Neural progenitor cell (in vitro differentiated cells): Measurements from ENCODE around the gene PSENEN. TPM values are rescaled to one million over a fixed set of nuclear protein-coding genes. Genes with fewer than 3 reads are reported as not detected.

Experiments
- DNase-seq: peaks from one replicate; pipeline ENCODE4 v3.0.0-alpha.2; 2016; ENCODE audit warnings: low spot score
- H2AFZ ChIP-seq: fragments of 200-600 bp; sonication (generic); replicated peaks from 2 replicates; pipeline ENCODE4 v1.6.1; 2016; ENCODE audit warnings: antibody characterized with exemption
- H3F3A ChIP-seq: fragments of 200-600 bp; sonication (generic); 2 replicates; pipeline ENCODE4 v1.6.1; 2016; ENCODE audit warnings: antibody characterized with exemption, low read depth
- H3K27ac ChIP-seq: fragments of 200-600 bp; sonication (generic); 2 replicates; pipeline ENCODE4 v1.5.1; 2016; ENCODE audit warnings: mild to moderate bottlenecking
- H3K27me3 ChIP-seq: fragments of 200-600 bp; sonication (generic); 2 replicates; pipeline ENCODE4 v1.6.1; 2016; ENCODE audit warnings: mild to moderate bottlenecking, moderate library complexity
- H3K36me3 ChIP-seq: fragments of 200-600 bp; sonication (generic); 2 replicates; pipeline ENCODE4 v1.5.1; 2016
- H3K4me1 ChIP-seq: fragments of 200-600 bp; sonication (generic); 2 replicates; pipeline ENCODE4 v1.6.1; 2016; ENCODE audit warnings: mixed run types
- H3K4me2 ChIP-seq: fragments of 200-600 bp; sonication (generic); 2 replicates; pipeline ENCODE4 v1.6.1; 2016
- H3K4me3 ChIP-seq: fragments of 200-600 bp; sonication (generic); 2 replicates; pipeline ENCODE4 v1.5.1; 2016
- H3K79me2 ChIP-seq: fragments of 200-600 bp; sonication (generic); 2 replicates; pipeline ENCODE4 v1.6.1; 2016; ENCODE audit warnings: low read depth
- H3K9ac ChIP-seq: fragments of 200-600 bp; sonication (generic); 2 replicates; pipeline ENCODE4 v1.6.1; 2016
- H3K9me3 ChIP-seq: fragments of 200-600 bp; sonication (generic); 2 replicates; pipeline ENCODE4 v1.5.1; 2016; ENCODE audit warnings: low read depth
- H4K20me1 ChIP-seq: fragments of 200-600 bp; sonication (generic); 2 replicates; pipeline ENCODE4 v1.6.1; 2016; ENCODE audit warnings: low read depth
- H3K27ac Mint-ChIP-seq: 3 replicates; pipeline ENCODE4 v1.8.0; 2021; ENCODE audit warnings: mixed read lengths
- H3K27me3 Mint-ChIP-seq: 2 replicates; pipeline ENCODE4 v1.8.0; 2022; ENCODE audit warnings: low read depth, mild to moderate bottlenecking, inconsistent platforms, moderate library complexity, mixed read lengths; ENCODE audit not compliant: insufficient read depth
- H3K36me3 Mint-ChIP-seq: 3 replicates; pipeline ENCODE4 v1.8.0; 2021; ENCODE audit warnings: mixed read lengths
- H3K4me1 Mint-ChIP-seq: 3 replicates; pipeline ENCODE4 v1.8.0; 2021; ENCODE audit warnings: mixed read lengths
- H3K4me3 Mint-ChIP-seq: 3 replicates; pipeline ENCODE4 v1.8.0; 2021; ENCODE audit warnings: mild to moderate bottlenecking, moderate library complexity, mixed read lengths
- H3K9me3 Mint-ChIP-seq: 3 replicates; pipeline ENCODE4 v1.8.0; 2020; ENCODE audit warnings: mixed read lengths
- EZH2 ChIP-seq: fragments of 200-600 bp; sonication (generic); IDR thresholded peaks from 2 replicates; pipeline ENCODE4 v1.6.1; 2017; ENCODE audit warnings: antibody characterized with exemption, mild to moderate bottlenecking, moderate library complexity
- EZH2phosphoT487 ChIP-seq: fragments of 200-600 bp; sonication (generic); IDR thresholded peaks from 2 replicates; pipeline ENCODE4 v1.6.1; 2017; ENCODE audit warnings: antibody characterized with exemption
- total RNA-seq: library from RNA; depleted of rRNA; stranded (reverse); fragments of >200 nt; gene quantifications from 2 replicates; pipeline ENCODE4 v1.2.3, GENCODE V29; 2015; ENCODE audit warnings: low replicate concordance
- TF ChIP-seq, protein P1 (sequence below): fragments of 200-600 bp; sonication (generic); IDR thresholded peaks from 2 replicates; pipeline ENCODE4 v1.5.1; 2017; ENCODE audit warnings: antibody characterized with exemption, mild to moderate bottlenecking

The PSENEN gene
- total RNA-seq, 1 donor from 2014 or later, result 10.9 TPM

DNA sequence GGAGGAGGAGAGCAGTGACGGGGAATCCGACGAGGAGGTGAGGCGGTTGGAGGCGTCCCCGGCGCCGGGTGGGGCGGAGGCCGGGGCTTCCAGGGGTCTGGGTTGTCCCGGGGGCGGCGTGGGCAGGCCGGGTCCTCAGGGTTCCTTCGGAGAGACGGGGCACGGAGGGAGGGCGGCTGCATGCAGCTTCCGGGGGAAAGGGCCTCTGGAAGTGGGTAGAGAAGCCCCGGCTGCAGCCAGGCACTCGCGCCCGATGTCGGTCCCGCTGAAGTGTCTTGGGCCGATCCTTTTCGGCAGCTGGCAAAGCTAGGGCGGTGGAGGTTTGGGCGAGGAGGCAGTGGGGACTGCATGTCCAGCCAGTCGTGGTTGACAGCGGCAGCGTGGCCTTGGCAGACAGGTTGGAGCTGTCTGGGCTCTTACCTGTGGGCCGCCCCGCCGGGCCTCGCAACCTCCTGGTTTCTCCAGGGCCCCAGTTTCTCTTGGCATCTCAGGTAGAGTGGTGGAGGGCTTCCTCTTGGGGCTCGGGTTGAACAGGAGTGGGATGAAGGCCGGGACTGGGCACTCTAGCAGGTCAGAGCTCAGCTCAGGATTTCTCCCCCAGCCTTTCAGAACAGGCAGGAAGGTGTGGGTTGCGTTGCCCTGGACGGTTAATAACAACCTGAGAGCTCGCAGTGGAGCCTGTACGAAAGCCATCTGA is 27.0 kb upstream of the PSENEN start:
- H3K79me2 ChIP-seq, result peaks cover 22% of the 10 kb centered on the region
- peak overlapping the region; percentile 73 for H3K4me3 ChIP-seq
- Mint-ChIP-seq H3K27me3 (peaks cover 11% of the 10 kb centered on the region), H3K27ac (no peak overlapping the region), H3K36me3 (peaks cover 18% of the 10 kb centered on the region), H3K4me1 (peaks cover 38% of the 10 kb centered on the region), H3K9me3 (no peaks in the 10 kb centered on the region), H3K4me3 (peak overlapping the region; percentile 94)
- no peak for DNase-seq
- H3K27ac ChIP-seq, result no peak overlapping the region
- H3K4me2 ChIP-seq, result peak overlapping the region; percentile 87
- peaks cover 28% of the 10 kb centered on the region for H4K20me1 ChIP-seq
- no peak overlapping the region for H2AFZ ChIP-seq
- H3K4me1 ChIP-seq, result peaks cover 22% of the 10 kb centered on the region
- no peak for TF ChIP-seq EZH2phosphoT487
- TF ChIP-seq, protein P1, sequence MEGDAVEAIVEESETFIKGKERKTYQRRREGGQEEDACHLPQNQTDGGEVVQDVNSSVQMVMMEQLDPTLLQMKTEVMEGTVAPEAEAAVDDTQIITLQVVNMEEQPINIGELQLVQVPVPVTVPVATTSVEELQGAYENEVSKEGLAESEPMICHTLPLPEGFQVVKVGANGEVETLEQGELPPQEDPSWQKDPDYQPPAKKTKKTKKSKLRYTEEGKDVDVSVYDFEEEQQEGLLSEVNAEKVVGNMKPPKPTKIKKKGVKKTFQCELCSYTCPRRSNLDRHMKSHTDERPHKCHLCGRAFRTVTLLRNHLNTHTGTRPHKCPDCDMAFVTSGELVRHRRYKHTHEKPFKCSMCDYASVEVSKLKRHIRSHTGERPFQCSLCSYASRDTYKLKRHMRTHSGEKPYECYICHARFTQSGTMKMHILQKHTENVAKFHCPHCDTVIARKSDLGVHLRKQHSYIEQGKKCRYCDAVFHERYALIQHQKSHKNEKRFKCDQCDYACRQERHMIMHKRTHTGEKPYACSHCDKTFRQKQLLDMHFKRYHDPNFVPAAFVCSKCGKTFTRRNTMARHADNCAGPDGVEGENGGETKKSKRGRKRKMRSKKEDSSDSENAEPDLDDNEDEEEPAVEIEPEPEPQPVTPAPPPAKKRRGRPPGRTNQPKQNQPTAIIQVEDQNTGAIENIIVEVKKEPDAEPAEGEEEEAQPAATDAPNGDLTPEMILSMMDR, result no peak
- no peak for TF ChIP-seq EZH2
- H3K27me3 ChIP-seq, result peaks cover 8% of the 10 kb centered on the region
- H3K36me3 ChIP-seq, result no peaks in the 10 kb centered on the region
- H3K9ac ChIP-seq, result peak overlapping the region; percentile 91
- peaks cover 19% of the 10 kb centered on the region for H3F3A ChIP-seq
- H3K9me3 ChIP-seq, result no peaks in the 10 kb centered on the region

DNA sequence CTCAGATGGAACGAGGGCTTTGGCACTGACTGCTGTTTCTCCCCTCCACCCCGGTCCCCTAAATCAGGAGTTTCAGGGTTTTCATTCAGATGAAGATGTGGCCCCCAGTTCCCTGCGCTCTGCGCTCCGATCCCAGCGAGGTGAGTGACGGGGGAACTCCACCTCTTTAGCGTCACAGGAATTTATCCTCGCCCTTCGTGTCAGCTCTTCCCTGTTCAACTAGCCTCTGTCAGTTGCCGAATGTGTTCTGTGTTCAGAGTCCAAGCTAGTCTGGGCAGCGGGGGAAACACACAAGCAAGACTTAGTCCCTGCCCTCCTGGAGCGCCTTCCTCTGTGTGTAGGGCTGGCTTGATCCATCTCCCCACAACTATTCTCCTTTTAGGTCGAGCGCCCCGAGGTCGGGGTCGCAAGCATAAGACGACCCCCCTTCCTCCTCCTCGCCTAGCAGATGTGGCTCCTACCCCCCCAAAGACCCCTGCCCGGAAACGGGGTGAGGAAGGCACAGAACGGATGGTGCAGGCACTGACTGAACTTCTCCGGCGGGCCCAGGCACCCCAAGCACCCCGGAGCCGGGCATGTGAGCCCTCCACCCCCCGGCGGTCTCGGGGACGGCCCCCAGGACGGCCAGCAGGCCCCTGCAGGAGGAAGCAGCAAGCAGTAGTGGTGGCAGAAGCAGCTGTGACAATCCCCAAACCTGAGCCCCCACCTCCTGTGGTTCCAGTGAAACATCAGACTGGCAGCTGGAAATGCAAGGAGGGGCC is 25.9 kb upstream of the PSENEN start:
- H4K20me1 ChIP-seq, result peaks cover 23% of the 10 kb centered on the region
- H3K27me3 ChIP-seq, result peaks cover 8% of the 10 kb centered on the region
- H3K27ac ChIP-seq, result no peak overlapping the region
- H3K4me1 Mint-ChIP-seq, result peaks cover 27% of the 10 kb centered on the region
- peak overlapping the region; percentile 94 for H3K4me3 Mint-ChIP-seq
- TF ChIP-seq EZH2phosphoT487 (no peak), EZH2 (no peak)
- TF ChIP-seq, protein P1, result no peak
- H3K4me2 ChIP-seq, result peak overlapping the region; percentile 87
- no peak overlapping the region for H3K27ac Mint-ChIP-seq
- peaks cover 19% of the 10 kb centered on the region for H3F3A ChIP-seq
- peaks cover 8% of the 10 kb centered on the region for H3K27me3 Mint-ChIP-seq
- no peaks in the 10 kb centered on the region for H3K36me3 ChIP-seq
- peaks cover 21% of the 10 kb centered on the region for H3K4me1 ChIP-seq
- H3K4me3 ChIP-seq, result peak overlapping the region; percentile 73
- H3K36me3 Mint-ChIP-seq, result peaks cover 20% of the 10 kb centered on the region
- H2AFZ ChIP-seq, result no peak overlapping the region
- H3K9me3 ChIP-seq, result no peaks in the 10 kb centered on the region
- no peak for DNase-seq
- peaks cover 22% of the 10 kb centered on the region for H3K79me2 ChIP-seq
- H3K9me3 Mint-ChIP-seq, result no peaks in the 10 kb centered on the region
- no peak overlapping the region for H3K9ac ChIP-seq

DNA sequence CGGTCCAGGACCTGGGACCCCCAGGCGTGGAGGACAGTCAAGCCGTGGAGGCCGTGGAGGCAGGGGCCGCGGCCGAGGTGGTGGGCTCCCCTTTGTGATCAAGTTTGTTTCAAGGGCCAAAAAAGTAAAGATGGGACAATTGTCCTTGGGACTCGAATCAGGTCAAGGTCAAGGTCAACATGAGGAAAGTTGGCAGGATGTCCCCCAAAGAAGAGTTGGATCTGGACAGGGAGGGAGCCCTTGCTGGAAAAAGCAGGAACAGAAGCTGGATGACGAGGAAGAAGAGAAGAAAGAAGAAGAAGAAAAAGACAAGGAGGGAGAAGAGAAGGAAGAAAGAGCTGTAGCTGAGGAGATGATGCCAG is 25.3 kb upstream of the PSENEN start:
- Histone ChIP-seq H3K4me3 (no peak overlapping the region), H2AFZ (no peak overlapping the region), H4K20me1 (peaks cover 23% of the 10 kb centered on the region), H3K79me2 (peaks cover 22% of the 10 kb centered on the region), H3K9me3 (no peaks in the 10 kb centered on the region), H3K4me2 (no peak overlapping the region), H3K4me1 (peaks cover 16% of the 10 kb centered on the region), H3F3A (peaks cover 19% of the 10 kb centered on the region), H3K9ac (no peak overlapping the region), H3K27ac (no peak overlapping the region), H3K27me3 (peaks cover 8% of the 10 kb centered on the region), H3K36me3 (no peaks in the 10 kb centered on the region)
- TF ChIP-seq EZH2, result no peak
- TF ChIP-seq, protein P1, result no peak
- no peak for TF ChIP-seq EZH2phosphoT487
- Mint-ChIP-seq H3K9me3 (no peaks in the 10 kb centered on the region), H3K36me3 (peaks cover 23% of the 10 kb centered on the region), H3K27me3 (peaks cover 6% of the 10 kb centered on the region), H3K27ac (no peak overlapping the region), H3K4me1 (peaks cover 22% of the 10 kb centered on the region), H3K4me3 (peak overlapping the region; percentile 59)
- DNase-seq, result no peak
